ENCODE measurements around the gene ANGEL1. TPM values are rescaled to one million over a fixed set of nuclear protein-coding genes. Genes with fewer than 3 reads are reported as not detected.

The ANGEL1 gene
- total and polyA plus RNA-seq, 8 donors: 18.9 to 46.6 (median 40.5) TPM

DNA sequence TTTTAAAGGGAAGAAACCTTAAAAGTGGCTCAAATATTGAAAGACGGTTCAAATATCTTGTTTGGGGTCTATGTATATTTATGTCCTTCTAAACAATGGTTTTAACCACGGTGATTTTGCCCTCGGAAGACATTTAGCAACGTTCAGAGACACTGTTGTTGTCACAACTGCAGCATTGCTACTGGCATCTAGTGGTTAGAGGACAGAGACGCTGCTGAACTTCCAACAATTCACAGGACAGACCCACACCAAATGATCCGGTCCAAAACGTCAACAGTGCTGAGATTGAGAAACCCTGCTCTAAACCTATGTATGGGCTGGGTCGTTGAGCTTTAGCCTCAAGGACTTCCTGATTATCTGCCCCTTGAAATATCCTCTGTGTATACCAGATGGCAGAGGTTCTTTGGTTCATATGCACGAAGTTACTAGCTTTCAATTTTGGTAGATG is 1.7 kb downstream of the ANGEL1 start:
- Histone ChIP-seq H3K36me3 (peaks cover 0 to 31% of the 10 kb centered on the region in 2 donors), H3K9me3 (no peaks in the 10 kb centered on the region), H3K4me3 (peak overlapping the region; percentile 5 to 91), H3K27me3 (no peaks in the 10 kb centered on the region), H3K4me1 (peaks cover 5 to 23% of the 10 kb centered on the region in 2 donors), H3K27ac (peak overlapping the region in 1 of 2 donors; percentile 82)
- intact Hi-C loops (cut with DNase I): no loop called here
- TF ChIP-seq, protein P1, sequence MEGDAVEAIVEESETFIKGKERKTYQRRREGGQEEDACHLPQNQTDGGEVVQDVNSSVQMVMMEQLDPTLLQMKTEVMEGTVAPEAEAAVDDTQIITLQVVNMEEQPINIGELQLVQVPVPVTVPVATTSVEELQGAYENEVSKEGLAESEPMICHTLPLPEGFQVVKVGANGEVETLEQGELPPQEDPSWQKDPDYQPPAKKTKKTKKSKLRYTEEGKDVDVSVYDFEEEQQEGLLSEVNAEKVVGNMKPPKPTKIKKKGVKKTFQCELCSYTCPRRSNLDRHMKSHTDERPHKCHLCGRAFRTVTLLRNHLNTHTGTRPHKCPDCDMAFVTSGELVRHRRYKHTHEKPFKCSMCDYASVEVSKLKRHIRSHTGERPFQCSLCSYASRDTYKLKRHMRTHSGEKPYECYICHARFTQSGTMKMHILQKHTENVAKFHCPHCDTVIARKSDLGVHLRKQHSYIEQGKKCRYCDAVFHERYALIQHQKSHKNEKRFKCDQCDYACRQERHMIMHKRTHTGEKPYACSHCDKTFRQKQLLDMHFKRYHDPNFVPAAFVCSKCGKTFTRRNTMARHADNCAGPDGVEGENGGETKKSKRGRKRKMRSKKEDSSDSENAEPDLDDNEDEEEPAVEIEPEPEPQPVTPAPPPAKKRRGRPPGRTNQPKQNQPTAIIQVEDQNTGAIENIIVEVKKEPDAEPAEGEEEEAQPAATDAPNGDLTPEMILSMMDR (IDR thresholded peaks at IDR 0.05): peak; percentile 18 to 41
- DNase-seq: peak in 2 of 4 donors; percentile 9 to 19
- ATAC-seq: peak; percentile 30

DNA sequence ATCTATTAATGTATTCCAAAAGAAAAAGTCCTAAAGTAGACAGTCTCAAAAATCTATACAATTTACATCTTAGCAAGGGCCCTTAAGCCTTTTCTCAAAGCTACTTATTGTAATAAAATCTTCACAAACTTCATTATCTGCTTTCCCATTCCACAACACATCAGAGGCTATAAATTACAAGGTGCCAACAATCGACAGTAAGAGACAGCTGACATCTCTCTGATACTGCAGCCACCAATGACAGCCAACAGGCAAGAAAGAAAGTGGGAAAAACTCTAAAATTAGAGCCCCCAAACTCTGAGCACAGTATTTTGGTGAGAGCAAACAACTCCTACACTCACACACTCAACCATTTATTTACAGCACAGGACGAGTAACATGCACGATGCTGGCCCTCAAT is 2.2 kb downstream of the ANGEL1 start:
- Histone ChIP-seq H3K36me3 (peaks cover 0 to 36% of the 10 kb centered on the region in 2 donors), H3K4me3 (peak overlapping the region; percentile 5 to 91), H3K9me3 (no peaks in the 10 kb centered on the region), H3K27ac (peak overlapping the region in 1 of 2 donors; percentile 82), H3K4me1 (peaks cover 5 to 23% of the 10 kb centered on the region in 2 donors), H3K27me3 (no peaks in the 10 kb centered on the region)
- TF ChIP-seq, protein P1 (IDR thresholded peaks at IDR 0.05): no peak
- no peak for DNase-seq
- intact Hi-C loops (cut with DNase I): no loop called here
- no peak for ATAC-seq

DNA sequence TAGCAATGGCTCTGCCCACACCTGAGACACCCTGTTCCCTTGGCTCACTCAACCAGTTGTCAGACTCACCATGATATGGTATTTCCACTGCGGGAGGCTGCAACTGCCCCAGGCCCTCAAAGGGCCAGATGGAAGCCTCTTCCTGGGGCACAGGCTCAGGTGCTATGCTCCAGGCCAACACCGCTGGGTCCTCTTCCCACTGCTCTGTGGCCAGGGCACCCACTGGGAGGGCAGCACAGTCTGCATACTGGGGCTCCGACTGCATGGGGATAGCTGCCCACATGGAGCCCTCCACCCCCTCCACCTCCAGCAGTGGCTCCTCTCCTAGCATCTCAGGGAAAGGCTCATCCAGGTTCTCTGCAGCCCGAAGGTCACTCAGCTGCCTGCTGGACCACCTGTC is 3.7 kb downstream of the ANGEL1 start:
- DNase-seq (no peak), ATAC-seq (no peak)
- H3K9me3 ChIP-seq: no peaks in the 10 kb centered on the region
- H3K27me3 ChIP-seq: no peaks in the 10 kb centered on the region
- TF ChIP-seq, protein P1 (IDR thresholded peaks at IDR 0.05): no peak
- H3K36me3 ChIP-seq: peaks cover 0 to 49% of the 10 kb centered on the region in 2 donors
- intact Hi-C loops (cut with DNase I): loop anchor here in 1 of 2 donors (5.0 kb wide), 1 partner anchor 102 kb away; no protein-coding TSS in a partner anchor
- H3K27ac ChIP-seq: no peak overlapping the region
- H3K4me1 ChIP-seq: peaks cover 5 to 23% of the 10 kb centered on the region in 2 donors
- no peak overlapping the region for H3K4me3 ChIP-seq

DNA sequence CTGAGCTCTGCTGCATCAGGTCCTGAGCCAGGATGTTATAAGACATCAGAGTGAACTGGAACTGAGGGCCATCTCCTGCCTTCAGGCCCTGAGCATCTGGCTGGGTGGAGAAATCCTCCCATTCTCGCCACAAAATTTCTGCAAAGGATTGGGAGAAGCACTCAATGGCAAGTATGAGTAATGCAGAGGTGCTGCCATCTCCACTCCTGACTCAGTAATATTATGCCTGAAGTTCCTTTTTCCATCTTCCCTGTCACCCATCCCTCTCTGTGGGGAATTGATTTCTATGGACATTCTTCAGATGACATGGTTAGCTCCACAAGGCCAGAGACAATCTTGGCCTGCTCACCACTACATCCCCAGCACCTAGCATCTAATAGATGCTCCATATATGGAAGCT is 4.7 kb downstream of the ANGEL1 start:
- TF ChIP-seq, protein P1 (IDR thresholded peaks at IDR 0.05): no peak
- peaks cover 0 to 58% of the 10 kb centered on the region in 2 donors for H3K36me3 ChIP-seq
- no peak overlapping the region for H3K27ac ChIP-seq
- H3K27me3 ChIP-seq: no peaks in the 10 kb centered on the region
- DNase-seq: no peak
- no peaks in the 10 kb centered on the region for H3K9me3 ChIP-seq
- ATAC-seq: no peak
- peaks cover 5 to 19% of the 10 kb centered on the region in 2 donors for H3K4me1 ChIP-seq
- no peak overlapping the region for H3K4me3 ChIP-seq
- intact Hi-C loops (cut with DNase I): loop anchor here in 1 of 2 donors (5.0 kb wide), 1 partner anchor 101 kb away; no protein-coding TSS in a partner anchor

DNA sequence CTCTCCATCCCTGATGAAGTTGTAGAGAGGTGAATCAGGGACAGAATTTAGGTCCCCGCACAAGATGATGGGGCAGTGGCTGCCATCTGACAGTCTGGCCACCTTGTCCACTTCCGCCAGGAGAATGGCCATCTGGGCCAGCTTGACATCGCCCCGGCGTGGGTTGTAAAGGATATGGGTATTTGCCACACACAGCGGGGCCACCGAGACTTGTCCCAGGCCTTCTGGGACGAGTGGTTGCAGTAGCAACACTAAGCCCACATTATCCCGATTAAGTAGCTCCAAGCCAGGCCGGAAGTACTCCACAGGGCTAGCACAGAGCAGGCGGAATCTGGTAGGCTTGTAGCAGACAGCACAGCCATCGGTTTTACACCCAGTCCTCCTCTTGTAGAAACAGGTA is 6.2 kb downstream of the ANGEL1 start:
- ATAC-seq: no peak
- Histone ChIP-seq H3K9me3 (no peaks in the 10 kb centered on the region), H3K27me3 (no peaks in the 10 kb centered on the region), H3K4me1 (peaks cover 0 to 13% of the 10 kb centered on the region in 2 donors), H3K4me3 (no peak overlapping the region), H3K36me3 (peaks cover 0 to 74% of the 10 kb centered on the region in 2 donors), H3K27ac (no peak overlapping the region)
- intact Hi-C loops (cut with DNase I): loop anchor here in 1 of 2 donors (5.0 kb wide), 1 partner anchor 99 kb away; no protein-coding TSS in a partner anchor
- TF ChIP-seq, protein P1 (IDR thresholded peaks at IDR 0.05): no peak
- DNase-seq: no peak
